GM19397 (cell line): ENCODE measurements around the gene APCDD1L.
"Not testable (repeated sequence)": the region's sequence is repeated elsewhere in the genome, so short reads cannot be mapped to it uniquely, and the experiment has no call there.

Experiments used
- ATAC-seq: cut with Tn5 transposase; IDR thresholded peaks from one replicate; pipeline ENCODE4 v1.9.1; 2021; ENCODE audit warnings: mild to moderate bottlenecking, moderate library complexity; ENCODE audit not compliant: unreplicated experiment

APCDD1L gene

GRCh38 chr20:58420798-58421496 is 94.3 kb downstream of the APCDD1L start:
- no peak for ATAC-seq

GRCh38 chr20:58418949-58419748 is 96.0 kb downstream of the APCDD1L start:
- no peak for ATAC-seq

GRCh38 chr20:58417438-58417837 is 97.8 kb downstream of the APCDD1L start:
- no peak for ATAC-seq

- no peak for ATAC-seq
Observed at GRCh38 chr20:58416835-58417234, 98.4 kb downstream of the APCDD1L start.

- no peak for ATAC-seq
Observed at GRCh38 chr20:58416057-58416456, 99.1 kb downstream of the APCDD1L start.

GRCh38 chr20:58414786-58415185 is 100.4 kb downstream of the APCDD1L start:
- not testable (repeated sequence) for ATAC-seq

GRCh38 chr20:58414216-58414615 is 101.0 kb downstream of the APCDD1L start:
- not testable (repeated sequence) for ATAC-seq
